ENCODE measurements around the gene GIPC1. TPM values are rescaled to one million over a fixed set of nuclear protein-coding genes. Genes with fewer than 3 reads are reported as not detected.

GIPC1 gene
- total RNA-seq, 1 donor from 2014 or later, result 39.9 TPM

DNA sequence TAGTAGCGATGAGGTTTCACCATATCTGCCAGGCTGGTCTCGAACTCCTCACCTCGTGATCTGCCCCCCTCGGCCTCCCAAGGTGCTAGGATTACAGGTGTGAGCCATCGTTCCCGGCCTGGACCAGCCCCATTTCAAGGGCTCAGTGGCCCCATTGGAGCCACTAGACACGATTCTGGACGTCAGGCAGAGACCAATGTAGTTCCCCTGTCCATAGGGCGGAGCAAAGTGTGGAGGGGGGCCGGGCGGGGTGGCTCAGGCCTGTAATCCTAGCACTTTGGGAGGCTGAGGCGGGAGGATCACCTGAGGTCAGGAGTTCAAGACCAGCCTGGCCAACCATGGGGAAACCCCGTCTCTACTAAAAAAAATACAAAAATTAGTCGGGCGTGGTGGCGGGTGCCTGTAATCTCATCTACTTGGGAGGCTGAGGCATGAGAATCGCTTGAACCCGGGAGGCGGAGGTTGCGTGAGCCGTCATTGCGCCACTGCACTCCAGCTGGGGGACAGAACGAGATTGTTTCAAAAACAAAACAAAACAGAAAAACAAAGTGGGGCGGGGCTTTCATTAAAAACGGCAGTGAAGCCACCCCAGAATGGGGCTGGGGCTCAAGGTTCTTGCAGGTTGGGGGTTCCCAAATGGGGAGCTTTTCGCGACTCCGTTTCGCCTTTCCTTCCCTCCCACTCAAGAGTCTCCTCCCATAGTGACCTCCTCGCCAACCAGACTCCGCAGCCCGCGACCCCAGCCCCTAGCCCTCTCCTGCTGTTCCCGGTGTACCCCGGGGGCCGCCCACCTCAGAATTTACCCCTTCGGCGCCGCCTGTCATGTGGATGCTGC lies 32.7 kb upstream of the GIPC1 start:
- intact Hi-C loops (cut with micrococcal nuclease), result loop anchor here (1.0 to 10.0 kb wide), 4 partner anchors 10 to 1614 kb away; partner anchors contain the start of genes DNAJB1 and SYCE2
- H3K36me3 Mint-ChIP-seq (ENCODE audit: low read depth), result peaks cover 4% of the 10 kb centered on the region
- peaks cover 16% of the 10 kb centered on the region for H3K4me1 Mint-ChIP-seq
- H3K9me3 Mint-ChIP-seq, result no peaks in the 10 kb centered on the region
- peak overlapping the region; percentile 90 for H3K4me3 Mint-ChIP-seq
- no peak for DNase-seq
- peak overlapping the region; percentile 94 for H3K27ac Mint-ChIP-seq
- H3K27me3 Mint-ChIP-seq, result no peaks in the 10 kb centered on the region

DNA sequence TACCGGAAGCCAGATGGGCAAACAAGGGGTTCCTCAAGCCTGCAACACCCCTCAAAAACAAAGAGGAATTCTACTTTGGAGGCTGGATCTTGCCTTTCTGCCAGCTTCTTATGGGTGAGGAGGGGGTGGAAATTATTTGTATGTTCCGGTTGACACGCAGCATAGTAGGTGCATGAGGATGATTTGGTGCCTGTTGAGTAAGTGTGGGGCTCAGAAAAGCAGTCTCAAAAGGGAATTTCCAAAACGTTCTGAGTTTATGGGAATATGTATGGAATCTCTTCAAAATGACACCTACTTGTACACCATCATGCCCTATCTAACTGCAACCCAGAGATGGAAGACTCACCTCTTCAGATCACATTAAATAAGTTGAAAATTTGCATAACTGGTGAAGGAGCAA lies 30.5 kb upstream of the GIPC1 start:
- Mint-ChIP-seq H3K4me1 (peaks cover 30% of the 10 kb centered on the region), H3K27ac (no peak overlapping the region)
- intact Hi-C loops (cut with micrococcal nuclease), result loop anchor here (10.0 kb wide), 2 partner anchors 682 to 1612 kb away; partner anchors contain the start of gene SYCE2

DNA sequence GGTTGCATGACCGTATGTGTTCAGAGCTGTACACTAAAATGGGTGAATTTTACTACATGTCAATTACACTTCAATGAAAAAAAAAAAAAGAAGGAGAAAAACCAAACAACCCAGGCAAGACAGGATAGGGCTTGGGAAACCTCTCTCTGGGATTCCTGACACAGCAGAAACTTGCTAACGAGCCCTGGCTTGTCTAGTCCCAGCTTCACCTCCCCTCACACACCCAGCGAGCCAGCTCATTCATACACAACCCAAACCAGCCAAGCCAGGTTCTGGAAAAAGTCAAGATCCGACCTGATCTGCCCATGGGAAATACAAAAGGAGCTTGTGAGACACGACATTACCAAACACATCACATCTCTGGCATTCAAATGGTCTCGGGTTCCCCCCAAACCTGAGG lies 29.8 kb upstream of the GIPC1 start:
- H3K27me3 Mint-ChIP-seq, result no peaks in the 10 kb centered on the region
- DNase-seq, result no peak
- no peak overlapping the region for H3K27ac Mint-ChIP-seq
- peaks cover 30% of the 10 kb centered on the region for H3K4me1 Mint-ChIP-seq
- H3K36me3 Mint-ChIP-seq (ENCODE audit: low read depth), result no peaks in the 10 kb centered on the region
- H3K4me3 Mint-ChIP-seq, result no peak overlapping the region
- H3K9me3 Mint-ChIP-seq, result no peaks in the 10 kb centered on the region
- intact Hi-C loops (cut with micrococcal nuclease), result loop anchor here (10.0 kb wide), 2 partner anchors 681 to 1611 kb away; partner anchors contain the start of gene SYCE2

More for the DNA sequence above, 30.5 kb upstream of the GIPC1 start:
- Mint-ChIP-seq H3K36me3 (ENCODE audit: low read depth) (no peaks in the 10 kb centered on the region), H3K27me3 (no peaks in the 10 kb centered on the region), H3K4me3 (no peak overlapping the region), H3K9me3 (no peaks in the 10 kb centered on the region)
- DNase-seq, result no peak

DNA sequence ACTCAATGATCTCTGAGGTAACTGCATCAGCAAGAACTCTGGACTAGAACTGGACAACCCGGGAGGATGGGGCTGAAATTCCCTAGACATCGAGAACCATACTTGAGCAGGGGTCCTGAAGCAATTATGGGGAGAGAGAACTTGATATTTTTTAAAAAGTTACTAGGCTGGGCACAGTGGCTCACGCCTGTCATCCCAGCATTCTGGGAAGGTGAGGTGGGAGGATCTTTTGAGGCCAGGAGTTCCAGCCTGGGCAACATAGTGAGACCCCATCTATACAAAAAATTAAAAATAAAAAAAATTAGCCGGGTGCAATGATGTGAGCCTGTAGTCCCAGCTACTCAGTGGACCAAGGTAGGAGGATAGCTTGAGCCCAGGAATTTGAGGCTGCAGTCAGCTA lies 24.6 kb upstream of the GIPC1 start:
- Mint-ChIP-seq H3K4me1 (peaks cover 51% of the 10 kb centered on the region), H3K9me3 (no peaks in the 10 kb centered on the region), H3K27ac (peak overlapping the region; percentile 91), H3K36me3 (ENCODE audit: low read depth) (peaks cover 26% of the 10 kb centered on the region), H3K4me3 (no peak overlapping the region), H3K27me3 (no peaks in the 10 kb centered on the region)
- intact Hi-C loops (cut with micrococcal nuclease), result loop anchor here (10.0 kb wide), 2 partner anchors 676 to 1606 kb away; partner anchors contain the start of gene SYCE2
- DNase-seq, result no peak

DNA sequence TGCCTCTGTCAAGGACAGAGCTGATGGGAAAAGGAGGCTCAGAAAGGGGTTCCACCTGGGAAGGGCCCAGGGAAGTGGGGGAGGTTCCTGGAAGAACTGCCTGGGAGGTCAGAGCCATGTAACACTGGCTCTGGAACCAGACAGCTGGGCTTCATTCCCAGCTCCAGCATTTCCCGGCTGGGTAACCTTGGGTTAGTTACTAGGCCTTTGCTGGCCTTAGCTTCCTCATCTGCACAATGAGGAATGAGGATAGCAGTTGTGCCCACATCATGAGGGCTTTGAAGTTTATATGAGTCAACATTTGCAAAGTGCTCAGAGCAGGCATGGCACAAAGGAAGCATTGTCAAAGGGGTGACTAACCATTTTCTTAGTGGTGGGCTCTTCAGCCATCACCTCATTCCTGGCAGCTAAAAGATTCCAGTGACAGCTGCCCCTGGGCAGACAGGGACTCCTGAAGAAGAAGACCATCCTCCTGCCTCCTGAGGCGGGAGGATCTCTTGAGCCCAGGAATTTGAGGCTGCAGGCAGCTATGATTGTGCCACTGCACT lies 24.0 kb upstream of the GIPC1 start:
- Mint-ChIP-seq H3K27me3 (no peaks in the 10 kb centered on the region), H3K27ac (peak overlapping the region; percentile 91), H3K36me3 (ENCODE audit: low read depth) (peaks cover 32% of the 10 kb centered on the region), H3K9me3 (no peaks in the 10 kb centered on the region), H3K4me3 (peak overlapping the region; percentile 90), H3K4me1 (peaks cover 57% of the 10 kb centered on the region)
- DNase-seq, result peak; percentile 66
- intact Hi-C loops (cut with micrococcal nuclease), result loop anchor here (10.0 kb wide), 2 partner anchors 675 to 1605 kb away; partner anchors contain the start of gene SYCE2

DNA sequence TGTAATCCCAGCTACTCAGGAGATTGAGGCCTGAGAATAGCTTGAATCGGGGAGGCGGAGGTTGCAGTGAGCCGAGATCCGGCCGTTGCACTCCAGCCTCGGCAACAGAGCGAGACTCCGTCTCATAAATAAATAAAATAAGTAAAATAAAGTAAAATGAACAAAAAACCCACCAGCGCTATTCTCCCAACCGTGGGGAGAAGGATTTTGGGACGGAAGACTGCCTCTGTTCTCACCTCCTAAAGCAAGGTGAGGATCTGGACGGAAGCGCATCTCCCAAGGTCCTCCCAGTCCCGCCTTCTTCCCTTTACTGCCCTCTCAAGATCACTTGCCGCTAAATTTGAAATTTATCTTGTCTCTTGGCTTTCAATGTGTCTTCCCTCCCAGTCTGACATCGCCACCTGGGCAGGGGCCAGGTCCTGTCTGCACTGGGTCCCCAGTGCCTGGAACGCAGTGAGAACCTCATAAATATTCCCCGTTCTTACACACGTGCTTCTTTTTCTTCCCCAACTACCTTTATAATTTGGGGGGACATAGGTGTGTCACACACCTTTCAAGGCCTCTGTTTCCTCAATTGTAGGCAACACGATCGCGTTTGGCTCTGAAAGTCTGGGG lies 23.4 kb upstream of the GIPC1 start:
- peak overlapping the region; percentile 96 for H3K27ac Mint-ChIP-seq
- peak; percentile 60 for DNase-seq
- no peaks in the 10 kb centered on the region for H3K27me3 Mint-ChIP-seq
- peaks cover 62% of the 10 kb centered on the region for H3K4me1 Mint-ChIP-seq
- intact Hi-C loops (cut with micrococcal nuclease), result no loop called here
- H3K36me3 Mint-ChIP-seq (ENCODE audit: low read depth), result peaks cover 38% of the 10 kb centered on the region
- H3K9me3 Mint-ChIP-seq, result no peaks in the 10 kb centered on the region
- H3K4me3 Mint-ChIP-seq, result peak overlapping the region; percentile 90

DNA sequence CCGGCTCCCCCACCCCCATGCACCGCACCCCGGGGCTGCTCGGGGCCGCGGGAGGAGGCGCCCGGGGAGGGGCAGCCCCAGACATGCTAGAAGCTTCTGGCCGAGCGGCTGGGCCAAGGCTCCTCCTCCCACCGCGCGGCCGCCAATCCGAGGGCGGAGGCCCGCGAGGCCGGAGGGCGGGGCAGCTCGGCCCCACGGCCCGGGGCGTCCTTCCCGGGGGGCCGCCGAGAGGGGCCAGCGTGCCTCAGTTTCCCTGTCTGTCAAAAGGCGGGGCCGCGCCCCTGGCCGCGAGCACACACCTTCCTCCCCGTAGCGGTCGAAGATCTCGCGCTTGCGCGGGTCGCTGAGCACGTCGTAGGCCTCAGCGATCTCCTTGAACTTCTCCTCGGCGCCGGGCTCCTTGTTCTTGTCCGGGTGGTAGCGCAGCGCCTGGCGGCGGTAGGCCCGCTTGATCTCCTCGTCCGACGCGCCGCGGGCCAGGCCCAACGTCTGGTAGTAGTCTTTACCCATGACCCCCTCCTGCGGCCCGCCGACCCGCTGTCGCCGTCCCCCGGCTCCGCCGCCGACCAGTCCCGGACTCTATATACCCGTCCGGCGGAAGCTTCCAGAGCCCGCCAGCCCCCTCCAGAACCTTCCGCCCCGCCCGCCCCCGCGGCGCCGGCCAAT lies 22.0 kb upstream of the GIPC1 start, which contains the start of gene DNAJB1:
Gene DNAJB1 (minus strand): TSS at position 558 of the 666 bp plus-strand sequence. CDS start 48 bp downstream, at position 510.
- peak within 1 kb of the TSS; percentile 96 for H3K27ac Mint-ChIP-seq
- no peaks in the 10 kb centered on the region for H3K9me3 Mint-ChIP-seq
- H3K36me3 Mint-ChIP-seq (ENCODE audit: low read depth), result peaks cover 44% of the 10 kb centered on the region
- no peaks in the 10 kb centered on the region for H3K27me3 Mint-ChIP-seq
- peak within 1 kb of the TSS; percentile 90 for H3K4me3 Mint-ChIP-seq
- DNase-seq, result peak; percentile 94
- H3K4me1 Mint-ChIP-seq, result peaks cover 60% of the 10 kb centered on the region
- intact Hi-C loops (cut with micrococcal nuclease), result loop anchor here (1.0 kb wide), 2 partner anchors 11 to 13 kb away; partner anchors contain the start of gene TECR

DNA sequence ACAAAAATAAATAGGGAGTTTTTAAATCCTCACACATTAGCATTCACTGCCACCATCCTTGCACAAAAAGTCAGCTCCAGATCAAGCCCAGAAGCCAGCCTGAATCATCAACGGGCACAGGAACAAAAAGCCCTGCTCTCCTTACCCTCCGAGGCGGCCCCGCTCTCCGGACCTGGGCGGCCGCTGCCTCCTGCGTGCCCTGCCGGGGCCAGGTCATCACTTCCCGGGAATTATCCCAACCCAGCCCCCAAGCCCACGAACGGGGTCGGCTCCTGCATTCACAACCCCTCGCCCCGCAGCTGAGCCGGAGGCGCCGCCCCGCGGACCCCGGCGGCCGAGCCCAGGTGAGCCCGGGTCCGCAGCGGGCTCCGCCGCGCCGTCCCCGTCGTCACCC lies 21.5 kb upstream of the GIPC1 start:
- peaks cover 56% of the 10 kb centered on the region for H3K4me1 Mint-ChIP-seq

DNA sequence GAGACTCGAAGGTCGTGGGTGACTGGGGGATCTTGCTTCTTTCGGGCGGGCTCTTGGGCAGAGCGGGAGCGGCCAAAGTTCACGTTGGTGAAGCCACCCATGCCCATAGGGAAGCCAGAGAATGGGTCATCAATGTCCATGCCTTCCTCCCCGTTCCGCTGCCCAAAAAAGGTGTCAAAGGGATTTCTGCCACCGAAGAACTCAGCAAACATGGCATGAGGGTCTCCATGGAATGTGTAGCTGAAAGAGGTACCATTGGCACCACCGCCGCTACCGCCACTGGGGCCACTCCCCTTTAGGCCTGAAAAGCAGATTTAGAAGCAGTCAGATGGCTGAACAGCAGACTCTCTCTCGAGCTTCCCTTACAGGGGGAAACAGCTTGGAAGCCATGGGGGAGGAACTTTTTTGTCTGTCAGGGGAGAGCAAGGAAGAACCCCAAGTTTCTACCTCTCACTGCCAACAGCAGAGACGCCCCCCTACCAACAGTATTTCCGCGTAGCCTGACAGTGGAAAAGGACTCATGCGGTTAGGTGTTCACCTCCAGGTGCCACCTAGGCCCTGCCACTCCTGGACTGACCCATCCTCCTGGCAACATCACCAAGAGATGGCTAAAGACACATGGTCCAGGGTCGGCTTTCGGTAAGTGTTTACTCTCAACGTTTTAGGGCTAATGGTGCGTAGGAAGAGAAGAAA lies 21.0 kb upstream of the GIPC1 start:
- intact Hi-C loops (cut with micrococcal nuclease), result loop anchor here (1.0 kb wide), 1 partner anchor 12 kb away; no protein-coding TSS in a partner anchor
- DNase-seq, result peak; percentile 82
- Mint-ChIP-seq H3K27me3 (no peaks in the 10 kb centered on the region), H3K27ac (peak overlapping the region; percentile 80), H3K4me1 (peaks cover 51% of the 10 kb centered on the region), H3K4me3 (peak overlapping the region; percentile 90), H3K9me3 (no peaks in the 10 kb centered on the region), H3K36me3 (ENCODE audit: low read depth) (peaks cover 44% of the 10 kb centered on the region)

More for the DNA sequence above, 21.5 kb upstream of the GIPC1 start:
- peak overlapping the region; percentile 80 for H3K27ac Mint-ChIP-seq
- no peaks in the 10 kb centered on the region for H3K9me3 Mint-ChIP-seq
- intact Hi-C loops (cut with micrococcal nuclease), result loop anchor here (1.0 kb wide), 1 partner anchor 12 kb away; no protein-coding TSS in a partner anchor
- H3K27me3 Mint-ChIP-seq, result no peaks in the 10 kb centered on the region
- peaks cover 44% of the 10 kb centered on the region for H3K36me3 Mint-ChIP-seq (ENCODE audit: low read depth)
- no peak for DNase-seq
- peak overlapping the region; percentile 90 for H3K4me3 Mint-ChIP-seq

DNA sequence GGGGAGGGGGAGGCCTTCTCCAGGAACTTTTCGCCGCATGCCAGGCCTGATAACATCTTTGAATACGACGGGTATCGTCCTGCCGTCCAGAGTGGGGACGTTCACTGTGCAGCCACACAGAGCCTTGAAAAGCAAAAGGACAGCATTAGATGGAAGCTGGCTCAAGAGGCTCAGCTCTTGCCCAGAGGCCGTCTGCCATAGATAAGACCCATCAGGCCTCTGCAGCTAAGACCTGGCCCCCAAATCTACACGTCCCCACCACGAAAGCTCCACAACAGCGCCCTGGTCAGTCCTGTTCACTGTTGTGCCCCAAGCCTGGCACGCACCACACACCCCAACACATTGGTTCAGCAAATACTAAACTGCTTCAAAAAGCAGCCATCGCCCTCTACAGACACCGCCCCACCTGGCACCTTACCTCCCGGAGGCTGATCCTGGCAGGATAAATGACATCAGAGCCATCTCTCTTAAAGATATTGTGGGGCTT lies 20.2 kb upstream of the GIPC1 start:
- Mint-ChIP-seq H3K27me3 (no peaks in the 10 kb centered on the region), H3K4me1 (peaks cover 49% of the 10 kb centered on the region), H3K36me3 (ENCODE audit: low read depth) (peaks cover 44% of the 10 kb centered on the region), H3K27ac (peak overlapping the region; percentile 45), H3K9me3 (no peaks in the 10 kb centered on the region), H3K4me3 (peak overlapping the region; percentile 90)
- DNase-seq, result peak; percentile 70
- intact Hi-C loops (cut with micrococcal nuclease), result no loop called here

DNA sequence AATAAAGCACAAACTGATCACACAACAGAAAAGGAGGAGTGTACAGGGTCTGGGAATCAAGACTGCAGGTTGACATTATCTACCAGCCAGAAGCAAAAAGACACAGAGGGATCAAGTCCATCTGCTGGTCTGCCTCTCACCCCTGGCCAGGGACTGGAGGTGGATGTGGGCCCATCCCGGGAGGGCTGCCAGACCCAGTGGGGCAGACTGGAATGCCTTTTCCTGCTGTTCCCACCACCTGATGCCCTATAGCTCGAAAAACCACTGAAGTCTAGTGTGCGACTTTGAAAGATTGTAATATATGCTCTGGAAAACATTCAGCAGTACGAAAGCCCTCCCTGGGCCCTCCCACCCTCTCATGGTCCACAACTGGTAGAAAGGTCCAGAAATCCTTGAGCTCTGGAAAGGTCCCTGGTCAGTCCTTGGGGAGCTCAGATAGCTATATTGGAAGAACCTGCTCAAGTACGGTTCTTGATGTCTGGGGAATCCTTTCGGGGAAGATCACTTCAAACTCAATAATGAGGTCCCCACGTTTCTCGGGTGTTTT lies 19.6 kb upstream of the GIPC1 start:
- Mint-ChIP-seq H3K27me3 (no peaks in the 10 kb centered on the region), H3K4me3 (peak overlapping the region; percentile 90), H3K36me3 (ENCODE audit: low read depth) (peaks cover 44% of the 10 kb centered on the region), H3K9me3 (no peaks in the 10 kb centered on the region), H3K4me1 (peaks cover 54% of the 10 kb centered on the region), H3K27ac (peak overlapping the region; percentile 39)
- DNase-seq, result peak; percentile 71
- intact Hi-C loops (cut with micrococcal nuclease), result no loop called here

DNA sequence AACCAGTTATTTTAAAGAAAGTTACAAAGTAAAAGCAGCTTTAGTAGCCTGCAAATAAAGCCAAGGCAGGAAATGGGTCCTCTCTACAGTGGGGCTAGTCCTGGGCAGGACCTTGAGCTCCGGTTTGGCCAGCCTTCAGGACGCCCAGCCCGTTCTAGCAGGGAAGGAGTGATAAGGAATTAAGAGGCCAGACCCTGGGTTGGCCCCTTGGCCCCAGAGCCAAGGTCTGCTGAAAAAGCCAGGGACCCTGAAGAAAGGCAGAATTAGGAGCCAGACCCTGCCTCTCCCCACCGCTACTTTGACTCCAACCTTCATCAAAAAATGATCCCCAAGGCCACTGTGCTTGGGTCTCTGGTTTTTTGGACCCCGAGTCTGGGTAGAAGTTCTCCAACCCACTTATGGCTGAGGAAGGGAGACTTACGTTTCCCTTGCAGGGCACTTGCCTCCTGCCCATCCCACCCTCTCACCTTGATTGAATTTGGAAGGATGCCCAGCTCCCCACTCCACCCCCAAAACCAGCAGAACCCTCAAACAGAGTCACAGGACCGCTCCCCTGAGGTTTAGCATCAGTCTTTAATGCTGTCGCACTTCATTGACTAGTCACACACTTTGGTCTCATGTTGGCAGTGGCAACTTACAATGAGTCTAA lies 18.4 kb upstream of the GIPC1 start:
- peak; percentile 67 for DNase-seq
- Mint-ChIP-seq H3K27ac (no peak overlapping the region), H3K9me3 (no peaks in the 10 kb centered on the region), H3K36me3 (ENCODE audit: low read depth) (peaks cover 44% of the 10 kb centered on the region), H3K27me3 (no peaks in the 10 kb centered on the region), H3K4me1 (peaks cover 50% of the 10 kb centered on the region), H3K4me3 (peak overlapping the region; percentile 90)
- intact Hi-C loops (cut with micrococcal nuclease), result no loop called here

All from activated CD4-positive, alpha-beta T cell treated with anti-CD3 and anti-CD28 coated beads, Interleukin-2, amount 10 ng/mL, durations not matched to agents 24 days and 14 days (primary cell).